ENCODE measurements around the gene PDCD4.

DNA sequence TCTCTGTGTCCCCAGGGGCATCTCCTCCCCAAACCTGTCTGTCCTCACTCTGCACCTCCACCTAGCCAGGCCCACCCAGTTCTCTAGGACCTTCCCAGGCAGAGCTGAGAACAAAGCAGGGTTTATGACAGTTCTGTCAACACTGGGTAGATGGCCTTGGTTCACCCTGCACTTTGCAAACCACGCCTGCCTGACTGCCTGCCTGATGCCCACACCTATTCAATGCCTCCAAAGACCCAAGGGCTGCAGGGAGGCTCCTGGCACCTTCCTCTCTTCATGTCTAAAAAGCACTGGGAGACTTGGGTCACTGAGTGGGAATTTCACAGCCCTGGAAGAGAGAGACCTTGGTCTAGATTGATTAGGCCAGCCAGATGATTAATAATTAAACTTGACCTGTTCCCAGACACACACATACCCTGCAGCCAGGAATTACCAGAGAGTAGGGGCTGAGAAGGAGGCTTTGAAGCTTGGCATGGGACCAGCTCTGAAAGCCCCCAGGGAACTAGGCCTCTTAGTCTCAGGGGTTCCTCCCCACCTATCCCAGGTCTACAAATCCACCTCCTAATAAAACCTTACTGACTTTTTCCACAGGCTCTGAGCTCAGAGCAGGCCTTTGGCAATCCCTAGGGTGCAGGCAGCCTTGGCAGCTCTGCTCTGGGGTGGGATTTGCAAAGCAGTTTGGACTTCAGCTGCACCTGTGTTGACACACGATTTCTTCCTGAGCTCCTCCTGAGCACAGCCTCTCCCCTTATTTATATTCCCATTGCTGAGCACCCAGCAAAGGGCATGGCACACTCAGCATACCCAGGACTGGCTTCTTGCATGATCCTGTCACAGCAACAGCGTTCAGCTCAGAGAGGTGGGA is 25.7 kb upstream of the PDCD4 start:
- TF ChIP-seq, protein P1, sequence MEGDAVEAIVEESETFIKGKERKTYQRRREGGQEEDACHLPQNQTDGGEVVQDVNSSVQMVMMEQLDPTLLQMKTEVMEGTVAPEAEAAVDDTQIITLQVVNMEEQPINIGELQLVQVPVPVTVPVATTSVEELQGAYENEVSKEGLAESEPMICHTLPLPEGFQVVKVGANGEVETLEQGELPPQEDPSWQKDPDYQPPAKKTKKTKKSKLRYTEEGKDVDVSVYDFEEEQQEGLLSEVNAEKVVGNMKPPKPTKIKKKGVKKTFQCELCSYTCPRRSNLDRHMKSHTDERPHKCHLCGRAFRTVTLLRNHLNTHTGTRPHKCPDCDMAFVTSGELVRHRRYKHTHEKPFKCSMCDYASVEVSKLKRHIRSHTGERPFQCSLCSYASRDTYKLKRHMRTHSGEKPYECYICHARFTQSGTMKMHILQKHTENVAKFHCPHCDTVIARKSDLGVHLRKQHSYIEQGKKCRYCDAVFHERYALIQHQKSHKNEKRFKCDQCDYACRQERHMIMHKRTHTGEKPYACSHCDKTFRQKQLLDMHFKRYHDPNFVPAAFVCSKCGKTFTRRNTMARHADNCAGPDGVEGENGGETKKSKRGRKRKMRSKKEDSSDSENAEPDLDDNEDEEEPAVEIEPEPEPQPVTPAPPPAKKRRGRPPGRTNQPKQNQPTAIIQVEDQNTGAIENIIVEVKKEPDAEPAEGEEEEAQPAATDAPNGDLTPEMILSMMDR (IDR thresholded peaks at IDR 0.05) = no peak
- no peak for TF ChIP-seq POLR2A (IDR thresholded peaks at IDR 0.05)
